ENCODE data around the gene PLK4. TPM values are rescaled to one million over a fixed set of nuclear protein-coding genes. Genes with fewer than 3 reads are reported as not detected.

PLK4 gene
- total and polyA plus RNA-seq, 2 of the 4 experiments (the other 2 are of a cell fraction), result 11.2 to 15.1 TPM

DNA sequence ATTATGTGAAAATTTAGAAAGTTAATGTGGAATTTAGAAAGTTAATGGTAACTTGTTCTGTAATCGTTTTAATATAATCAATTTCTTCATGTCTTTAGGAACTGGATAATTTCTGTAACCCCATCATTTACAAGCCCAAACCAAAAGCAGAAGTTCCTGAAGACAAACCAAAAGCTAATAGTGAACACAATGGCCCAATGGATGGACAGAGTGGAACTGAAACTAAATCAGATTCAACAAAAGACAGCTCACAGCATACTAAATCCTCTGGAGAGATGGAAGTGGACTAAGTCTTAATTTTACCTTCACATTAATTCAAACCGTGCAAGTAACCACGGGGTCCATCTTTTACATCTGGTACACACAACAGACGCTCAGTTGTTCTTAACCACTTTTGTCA lies 48.1 kb upstream of the PLK4 start:
- Histone ChIP-seq H3K9ac (ENCODE audit: low read depth, low read length) (no peak overlapping the region), H4K5ac (ENCODE audit: low read depth, low read length) (no peak overlapping the region), H4K8ac (ENCODE audit: low read depth in 2 of 2, low read length in 2 of 2) (no peak overlapping the region), H3K9me1 (ENCODE audit: insufficient read depth, low read length) (no peaks in the 10 kb centered on the region), H2AK5ac (ENCODE audit: low read depth, low read length) (no peak overlapping the region), H2BK5ac (ENCODE audit: low read depth, low read length, poor library complexity, severe bottlenecking) (no peak overlapping the region), H3K4me3 (ENCODE audit: insufficient read depth, low read depth, low read length) (no peak overlapping the region), H2AFZ (replicated peaks; ENCODE audit: low read length, poor library complexity) (no peak overlapping the region), H3K23ac (ENCODE audit: low read depth, low read length) (no peak overlapping the region), H3K56ac (ENCODE audit: extremely low read depth, insufficient read depth, low read length) (no peak overlapping the region), H2BK15ac (ENCODE audit: low read depth, low read length) (no peak overlapping the region), H3K4me2 (ENCODE audit: low read depth, low read length) (no peak overlapping the region), H4K20me1 (ENCODE audit: insufficient read depth, low read length) (no peaks in the 10 kb centered on the region), H3K27me3 (ENCODE audit: control insufficient read depth, insufficient read depth, low read length) (no peaks in the 10 kb centered on the region), H2BK120ac (ENCODE audit: low read depth, low read length) (no peak overlapping the region), H3K14ac (replicated peaks; ENCODE audit: low read depth, low read length) (no peak overlapping the region), H3K4me1 (ENCODE audit: control insufficient read depth, insufficient read depth, low read length) (no peaks in the 10 kb centered on the region), H2BK20ac (ENCODE audit: low read depth, low read length) (no peak overlapping the region), H3K4ac (ENCODE audit: low read depth, low read length) (no peak overlapping the region), H3K18ac (ENCODE audit: low read depth, low read length) (no peak overlapping the region), H3K27ac (ENCODE audit: insufficient read depth, low read length) (no peak overlapping the region), H4K91ac (ENCODE audit: insufficient read depth, low read depth, low read length) (no peak overlapping the region), H3K36me3 (ENCODE audit: control insufficient read depth, insufficient read depth, low read length) (no peaks in the 10 kb centered on the region), H3K9me3 (ENCODE audit: control insufficient read depth, insufficient read depth, low read length) (no peaks in the 10 kb centered on the region), H2AK9ac (replicated peaks; ENCODE audit: low read depth, low read length, poor library complexity) (no peak overlapping the region), H3K79me1 (ENCODE audit: low read depth in 1 of 2, low read length in 2 of 2) (no peaks in the 10 kb centered on the region)
- BruUV-seq (replicated peaks), result no TSS peak
- dilution Hi-C loops (cut with HindIII; ENCODE audit: low sequenced_read_pairs, unreplicated experiment), result no loop called here
- no CpG with 5 or more reads among the region's 4 CpGs for WGBS, 2 experiments (ENCODE audit: extremely low coverage in 2 of 2, insufficient read length in 1 of 2)
- ChIA-PET CTCF (interaction anchor here (1.2 kb wide), 1 partner anchor 16 kb away, joined by 3 read pairs; no protein-coding TSS in a partner anchor), POLR2A (ENCODE audit: unreplicated experiment) (no interaction called here)
- in situ Hi-C loops (cut with MboI; ENCODE audit: low sequenced_read_pairs), result no loop called here
- DNase-seq (no peak), ATAC-seq (ENCODE audit: low read depth) (no peak)
- intact Hi-C loops (cut with micrococcal nuclease), result no loop called here
- no peak for TF ChIP-seq MAFK (IDR thresholded peaks at IDR 0.05; ENCODE audit: low read depth, low read length)
- TF ChIP-seq RCOR1 (IDR thresholded peaks at IDR 0.05; ENCODE audit: insufficient replicate concordance, low read length), result no peak
- TF ChIP-seq USF2 (IDR thresholded peaks at IDR 0.05; ENCODE audit: low read depth, low read length), result no peak
- no peak for TF ChIP-seq FOS (IDR thresholded peaks at IDR 0.05; ENCODE audit: low read depth, low read length)
- no peak for TF ChIP-seq SMC3 (IDR thresholded peaks at IDR 0.05; ENCODE audit: low read depth, low read length)
- TF ChIP-seq BHLHE40 (IDR thresholded peaks at IDR 0.05; ENCODE audit: low read depth, low read length), result no peak
- TF ChIP-seq MXI1 (IDR thresholded peaks at IDR 0.05; ENCODE audit: borderline replicate concordance, low read depth, low read length), result no peak
